Measurements from ENCODE around the gene LRRC25.
"Not testable (repeated sequence)": the region's sequence is repeated elsewhere in the genome, so short reads cannot be mapped to it uniquely, and the experiment has no call there.

Gene LRRC25

DNA sequence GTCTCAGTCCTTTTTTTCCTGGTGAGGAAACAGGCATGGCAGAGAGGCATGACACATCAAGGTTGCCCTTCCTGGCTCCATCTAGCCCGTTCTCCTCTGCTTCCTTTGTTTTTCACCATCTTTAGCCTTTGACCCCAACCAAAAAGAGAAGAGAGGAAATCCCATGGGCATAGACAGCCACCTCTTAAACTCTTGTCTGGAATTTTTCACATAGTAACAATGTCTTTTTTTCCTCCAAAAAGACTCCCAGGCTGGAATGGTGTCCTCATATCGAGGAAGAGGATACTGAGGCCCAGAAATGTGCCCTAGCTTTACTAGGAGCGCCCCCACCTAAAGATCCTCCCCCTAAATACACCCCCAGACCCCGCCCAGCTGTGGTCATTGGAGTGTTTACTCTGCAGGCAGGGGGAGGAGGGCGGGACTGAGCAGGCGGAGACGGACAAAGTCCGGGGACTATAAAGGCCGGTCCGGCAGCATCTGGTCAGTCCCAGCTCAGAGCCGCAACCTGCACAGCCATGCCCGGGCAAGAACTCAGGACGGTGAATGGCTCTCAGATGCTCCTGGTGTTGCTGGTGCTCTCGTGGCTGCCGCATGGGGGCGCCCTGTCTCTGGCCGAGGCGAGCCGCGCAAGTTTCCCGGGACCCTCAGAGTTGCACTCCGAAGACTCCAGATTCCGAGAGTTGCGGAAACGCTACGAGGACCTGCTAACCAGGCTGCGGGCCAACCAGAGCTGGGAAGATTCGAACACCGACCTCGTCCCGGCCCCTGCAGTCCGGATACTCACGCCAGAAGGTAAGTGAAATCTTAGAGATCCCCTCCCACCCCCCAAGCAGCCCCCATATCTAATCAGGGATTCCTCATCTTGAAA is 11.5 kb downstream of the LRRC25 start, which contains the start of gene GDF15:
Gene GDF15, plus strand, starts transcription at position 484 of the 868 bp plus-strand sequence. Its CDS starts 32 bp downstream, at position 516.
- no peak for DNase-seq (ENCODE audit: low read depth, low spot score)
- peak within 1 kb of the TSS; percentile 85 for H3K27ac ChIP-seq

DNA sequence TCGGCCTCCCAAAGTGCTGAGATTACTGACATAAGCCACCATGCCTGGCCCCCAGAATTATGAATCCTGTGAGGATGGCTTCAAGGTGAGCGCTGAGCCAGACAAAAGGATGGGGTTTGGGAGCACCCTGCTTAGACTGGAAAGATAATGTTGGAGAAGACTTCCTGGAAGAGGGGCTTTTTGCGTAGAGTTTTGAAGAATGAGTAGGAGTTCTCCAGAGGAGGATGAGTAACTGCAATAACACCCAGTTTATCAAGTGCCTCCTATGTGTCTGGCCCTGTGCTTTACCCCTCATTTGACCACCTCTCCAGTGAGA is 12.1 kb downstream of the LRRC25 start:
- DNase-seq (ENCODE audit: low read depth, low spot score): no peak
- H3K27ac ChIP-seq: peak overlapping the region; percentile 85

DNA sequence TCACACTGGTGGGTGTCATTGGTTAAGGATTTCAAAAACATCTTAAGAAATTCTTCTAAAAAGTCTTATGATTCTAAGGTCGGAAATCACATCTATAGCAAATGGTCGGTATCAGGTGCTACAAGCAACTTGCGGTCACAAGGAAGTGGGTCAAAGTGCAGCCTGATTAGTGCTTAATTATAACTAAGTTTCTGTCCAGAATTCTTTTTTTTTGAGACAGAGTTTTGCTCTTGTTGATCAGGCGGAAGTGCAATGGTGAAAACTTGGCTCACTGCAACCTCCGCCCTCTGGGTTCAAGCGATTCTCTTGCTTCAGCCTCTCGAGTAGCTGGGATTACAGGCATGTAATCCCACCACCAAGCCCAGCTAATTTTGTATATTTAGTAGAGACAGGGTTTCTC is 12.6 kb downstream of the LRRC25 start:
- H3K27ac ChIP-seq: peak overlapping the region; percentile 85
- no peak for DNase-seq (ENCODE audit: low read depth, low spot score)

DNA sequence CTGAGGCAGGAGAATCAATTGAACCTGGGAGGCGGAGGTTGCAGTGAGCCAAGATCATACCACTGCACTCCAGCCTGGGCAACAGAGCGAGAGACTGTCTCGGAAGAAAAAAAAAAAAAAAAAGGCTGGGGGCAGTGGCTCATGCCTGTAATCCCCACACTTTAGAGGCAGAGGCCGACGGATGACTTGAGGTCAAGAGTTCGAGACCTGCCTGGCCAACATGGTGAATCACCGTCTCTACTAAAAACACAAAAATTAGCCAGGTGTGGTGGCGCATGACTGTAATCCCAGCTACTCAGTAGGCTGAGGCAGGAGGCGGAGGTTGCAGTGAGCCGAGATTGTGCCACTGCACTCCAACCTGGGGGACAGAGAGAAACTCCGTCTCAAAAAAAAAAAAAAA is 13.8 kb downstream of the LRRC25 start:
- not testable (repeated sequence) for H3K27ac ChIP-seq; DNase-seq (ENCODE audit: low read depth, low spot score)

DNA sequence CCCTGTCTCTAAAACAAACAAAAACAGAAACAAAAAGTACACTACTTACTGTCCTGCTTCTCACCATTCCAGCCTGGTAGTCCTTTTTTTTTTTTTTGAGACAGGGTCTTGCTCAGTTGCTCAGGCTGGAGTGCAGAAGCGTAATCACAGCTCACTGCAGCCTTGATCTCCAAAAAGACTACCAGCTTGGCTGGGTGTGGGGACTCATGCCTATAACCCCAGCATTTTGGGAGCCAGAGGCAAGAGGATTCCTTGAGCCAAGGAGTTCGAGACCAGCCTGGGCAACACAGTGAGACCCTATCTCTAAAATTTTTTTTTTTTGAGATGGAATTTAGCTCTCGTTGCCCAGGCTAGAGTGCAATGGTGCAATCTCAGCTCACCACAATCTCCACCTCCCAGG is 16.6 kb downstream of the LRRC25 start:
- no peak for DNase-seq (ENCODE audit: low read depth, low spot score)
- H3K27ac ChIP-seq: peak overlapping the region; percentile 76

DNA sequence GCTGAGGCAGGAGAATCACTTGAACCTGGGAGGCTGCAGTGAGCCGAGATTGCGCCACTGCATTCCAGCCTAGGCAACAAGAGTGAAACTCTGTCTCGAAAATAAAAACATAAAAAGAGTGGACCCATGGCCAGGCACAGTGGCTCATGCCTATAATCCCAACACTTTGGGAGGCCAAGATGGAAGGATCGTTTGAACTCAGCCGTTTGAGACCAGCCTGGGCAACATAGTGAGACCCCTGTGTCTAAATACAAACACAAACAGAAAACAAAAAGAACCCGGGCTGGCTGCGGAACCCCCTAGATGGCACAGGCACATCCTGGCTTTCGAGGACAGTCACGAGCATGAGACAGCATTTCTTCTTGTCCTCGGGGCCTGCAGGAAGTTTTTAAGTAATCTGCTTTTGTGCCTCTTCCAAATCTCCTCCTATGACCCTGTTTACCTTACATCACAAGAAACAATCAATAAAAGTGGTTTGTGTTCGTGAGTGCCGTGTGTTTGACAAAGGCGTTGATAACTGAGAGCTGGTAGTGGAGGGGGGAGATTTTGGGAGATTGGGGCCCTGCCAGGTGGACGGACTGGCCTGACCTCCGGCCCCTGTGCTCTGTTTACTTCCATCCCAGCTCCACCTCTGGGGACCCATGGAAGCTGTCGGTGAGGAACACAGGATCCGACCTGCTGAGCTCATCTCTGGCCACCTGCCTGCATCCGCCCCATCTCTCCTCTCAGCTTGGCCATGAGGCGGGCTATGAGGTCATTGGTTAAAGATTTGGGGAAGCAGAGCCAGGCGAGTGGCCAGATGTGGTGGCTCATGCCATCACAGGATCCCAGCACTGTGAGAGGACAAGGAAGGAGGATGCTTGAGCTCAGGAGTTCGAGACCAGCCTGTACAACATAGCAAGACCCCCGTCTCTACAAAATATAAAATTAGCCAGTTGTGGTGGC is 17.3 kb downstream of the LRRC25 start:
- peak overlapping the region; percentile 76 for H3K27ac ChIP-seq
- peak; percentile 62 for DNase-seq (ENCODE audit: low read depth, low spot score)

DNA sequence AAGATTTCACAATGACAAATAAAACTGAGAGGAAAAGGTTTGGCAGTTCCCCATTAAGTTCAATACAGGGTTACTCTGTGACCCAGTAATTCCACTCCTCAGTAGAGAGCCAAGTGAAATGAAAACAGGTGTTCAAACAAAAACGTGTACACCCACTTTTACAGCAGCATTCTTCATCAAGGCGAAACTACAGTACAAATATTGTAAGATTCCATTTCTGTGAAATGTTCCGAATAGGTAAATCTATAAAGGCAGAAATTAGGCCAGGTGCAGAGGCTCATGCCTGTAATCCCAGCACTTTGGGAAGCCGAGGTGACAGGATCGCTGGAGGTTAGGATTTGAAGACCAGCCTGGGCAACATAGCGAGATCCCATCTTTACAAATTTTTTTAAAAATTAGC is 20.4 kb downstream of the LRRC25 start:
- peak overlapping the region; percentile 85 for H3K27ac ChIP-seq
- DNase-seq (ENCODE audit: low read depth, low spot score): no peak

DNA sequence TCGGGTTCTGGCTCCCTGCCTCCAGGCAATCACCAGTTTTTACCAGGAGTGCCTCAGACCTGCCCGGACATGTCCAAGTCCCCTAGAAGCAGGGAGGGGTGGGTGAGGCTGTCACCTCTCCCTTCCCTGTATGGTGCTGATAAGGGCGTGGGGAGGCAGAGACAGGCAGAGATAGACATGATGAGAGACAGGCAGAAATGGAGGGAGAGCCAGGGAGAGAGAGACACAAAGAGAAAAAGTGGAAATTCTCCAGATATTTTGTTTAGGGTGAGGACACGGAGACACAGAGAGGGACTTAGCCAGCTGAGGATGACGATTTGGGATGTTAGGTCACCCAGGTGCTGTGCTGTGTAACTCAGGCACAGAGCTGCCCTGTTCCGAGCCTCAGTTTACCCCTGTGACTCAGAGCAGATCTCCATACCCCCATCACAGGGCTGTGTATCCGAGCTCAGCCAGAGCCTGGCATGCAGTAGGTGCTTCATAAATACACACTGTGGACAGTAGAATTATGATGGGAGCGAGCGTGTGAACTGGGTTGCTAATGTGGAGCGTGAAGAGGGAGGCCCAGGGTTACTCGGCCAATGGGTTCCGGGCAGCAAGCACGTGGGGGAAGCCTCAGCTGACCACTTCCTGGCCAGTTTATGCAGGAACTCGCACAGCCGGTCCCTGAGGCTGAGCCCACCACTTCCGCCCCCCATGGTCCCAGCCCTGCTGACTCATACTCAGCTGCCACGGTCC is 23.4 kb downstream of the LRRC25 start:
- DNase-seq (ENCODE audit: low read depth, low spot score): peak; percentile 74
- H3K27ac ChIP-seq: peak overlapping the region; percentile 85

DNA sequence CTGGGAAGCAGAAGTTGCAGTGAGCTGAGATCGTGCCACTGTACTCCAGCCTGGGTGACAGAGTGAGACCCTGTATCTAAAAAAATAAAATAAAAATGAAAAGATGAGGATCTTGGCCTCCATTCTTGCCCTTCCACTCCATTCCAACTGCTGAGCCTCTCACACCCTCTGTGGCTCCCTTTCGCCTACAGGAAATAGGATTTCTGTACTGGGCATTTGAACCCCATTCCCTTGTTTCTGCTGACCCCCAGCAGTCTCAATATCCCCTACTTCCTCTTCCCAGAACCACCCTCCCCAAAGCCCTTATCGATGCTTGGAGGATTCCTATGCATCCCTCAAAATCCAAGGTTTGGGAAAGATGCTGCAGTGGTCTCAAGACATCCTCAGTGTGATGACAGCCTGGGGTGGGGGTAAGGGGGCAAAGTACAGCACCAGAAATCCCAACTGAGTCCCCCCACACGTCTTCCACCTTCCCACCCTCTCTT is 24.0 kb downstream of the LRRC25 start:
- no peak for DNase-seq (ENCODE audit: low read depth, low spot score)
- peak overlapping the region; percentile 85 for H3K27ac ChIP-seq

DNA sequence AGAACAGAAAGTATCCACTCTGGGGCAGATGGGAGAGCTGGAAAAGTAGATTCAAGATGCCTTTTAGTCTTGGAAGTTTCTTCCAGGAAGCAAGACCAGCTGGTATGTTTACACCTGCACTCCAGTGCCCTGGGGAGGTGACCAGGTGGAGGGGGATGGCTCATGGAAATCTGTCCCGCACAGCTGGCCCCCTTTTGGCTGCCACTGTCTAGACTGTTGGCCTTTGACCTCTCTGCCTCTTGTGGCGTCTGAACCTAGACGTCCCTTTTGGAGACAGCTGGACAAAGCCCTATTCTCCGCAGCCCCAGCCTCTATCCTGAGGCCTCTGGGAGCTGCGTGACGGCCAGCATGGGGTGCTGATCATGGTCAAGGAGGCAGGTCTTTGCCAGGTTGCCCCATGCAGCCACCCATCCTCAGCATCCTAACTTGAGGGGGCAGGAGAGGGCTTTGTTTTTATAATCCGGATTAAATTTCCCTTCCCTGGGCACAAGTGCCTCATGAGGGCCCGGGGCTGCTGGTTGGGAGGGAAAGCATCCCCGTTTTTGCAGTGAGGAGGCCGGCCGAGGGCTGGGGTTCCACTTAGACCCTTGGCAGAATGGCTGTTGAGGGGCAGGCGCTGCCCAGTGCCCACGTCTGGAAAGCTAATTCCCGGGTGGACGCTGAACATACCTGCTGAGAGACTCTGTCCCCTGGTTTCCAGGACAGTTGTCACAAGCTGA is 28.8 kb downstream of the LRRC25 start:
- H3K27ac ChIP-seq: no peak overlapping the region
- no peak for DNase-seq (ENCODE audit: low read depth, low spot score)

DNA sequence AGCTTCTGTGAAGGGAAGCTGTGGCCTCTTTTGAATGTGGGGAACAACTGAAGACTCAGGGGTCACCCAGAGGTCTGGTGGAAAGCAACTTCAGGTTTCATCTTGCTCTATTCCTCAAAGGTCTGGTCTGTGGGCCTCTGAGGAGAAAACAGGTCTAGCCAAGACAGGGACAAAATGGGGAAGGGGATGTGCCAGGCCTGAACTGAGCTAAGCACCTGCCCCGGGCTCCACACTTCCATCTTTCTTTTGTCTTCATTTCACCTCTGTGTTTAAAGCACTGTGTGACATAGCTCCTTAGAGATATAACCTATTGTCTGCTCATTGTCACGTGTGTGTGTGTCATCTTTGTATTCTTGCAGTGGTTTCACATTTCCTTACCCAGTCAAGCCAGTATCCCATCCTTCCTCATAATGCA is 31.4 kb downstream of the LRRC25 start:
- no peak for DNase-seq (ENCODE audit: low read depth, low spot score)
- H3K27ac ChIP-seq: peak overlapping the region; percentile 93

DNA sequence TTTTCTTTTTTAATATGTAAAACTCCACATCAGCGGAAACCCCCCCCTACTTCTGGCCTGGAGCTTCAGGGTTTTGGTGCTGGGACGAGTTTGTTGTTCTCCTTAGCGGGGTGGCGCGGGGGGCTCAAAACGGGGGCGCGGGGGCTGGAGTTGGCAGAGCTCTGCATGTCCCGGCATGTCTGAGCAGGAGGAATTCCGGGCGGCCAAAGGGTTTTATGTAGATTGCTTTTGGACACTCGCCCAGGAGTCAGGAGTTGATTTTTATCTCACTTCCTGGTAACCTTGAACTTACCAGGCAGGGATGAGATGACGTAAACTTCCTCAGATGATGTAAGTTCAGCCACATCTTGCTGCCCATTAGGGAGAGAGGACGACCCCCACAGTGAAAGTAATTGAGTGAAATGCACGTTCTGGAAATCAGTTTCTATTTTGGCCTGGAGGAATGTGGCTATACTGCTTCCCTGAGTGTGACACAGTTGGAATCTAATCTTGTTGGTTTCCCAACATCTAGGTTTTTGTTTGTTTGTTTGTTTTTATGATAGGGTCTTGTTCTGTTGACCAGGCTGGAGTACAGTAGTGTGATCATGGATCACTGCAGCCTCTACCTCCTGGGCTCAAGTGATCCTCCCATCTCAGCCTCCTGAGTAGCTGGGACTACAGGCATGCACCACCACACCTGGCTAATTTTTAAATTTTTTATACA is 32.4 kb downstream of the LRRC25 start:
- H3K27ac ChIP-seq: peak overlapping the region; percentile 93
- peak; percentile 95 for DNase-seq (ENCODE audit: low read depth, low spot score)

DNA sequence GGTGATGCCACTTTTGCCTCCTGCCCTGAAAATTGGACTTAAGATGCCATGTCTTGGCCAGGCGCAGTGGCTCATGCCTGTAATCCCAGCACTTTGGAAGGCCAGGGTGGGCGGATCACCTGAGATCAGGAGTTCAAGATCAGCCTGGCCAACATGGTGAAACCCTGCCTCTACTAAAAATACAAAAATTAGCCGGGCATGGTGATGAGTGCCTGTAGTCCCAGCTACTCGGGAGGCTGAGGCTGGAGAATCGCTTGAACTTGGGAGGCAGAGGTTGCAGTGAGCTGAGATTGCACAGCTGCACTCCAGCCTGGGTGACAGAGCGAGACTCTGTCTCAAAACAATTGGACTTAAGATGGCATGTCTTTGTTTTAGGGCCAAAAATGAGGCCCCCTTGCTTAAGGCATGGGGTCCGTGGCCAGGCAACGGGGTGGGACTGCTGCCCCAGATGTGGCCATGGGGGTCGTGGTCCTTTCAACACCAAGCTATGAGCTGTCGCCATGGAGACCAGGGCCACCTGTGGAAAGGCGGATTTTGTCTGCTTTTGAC is 33.1 kb downstream of the LRRC25 start:
- H3K27ac ChIP-seq: peak overlapping the region; percentile 93
- not testable (repeated sequence) for DNase-seq (ENCODE audit: low read depth, low spot score)

DNA sequence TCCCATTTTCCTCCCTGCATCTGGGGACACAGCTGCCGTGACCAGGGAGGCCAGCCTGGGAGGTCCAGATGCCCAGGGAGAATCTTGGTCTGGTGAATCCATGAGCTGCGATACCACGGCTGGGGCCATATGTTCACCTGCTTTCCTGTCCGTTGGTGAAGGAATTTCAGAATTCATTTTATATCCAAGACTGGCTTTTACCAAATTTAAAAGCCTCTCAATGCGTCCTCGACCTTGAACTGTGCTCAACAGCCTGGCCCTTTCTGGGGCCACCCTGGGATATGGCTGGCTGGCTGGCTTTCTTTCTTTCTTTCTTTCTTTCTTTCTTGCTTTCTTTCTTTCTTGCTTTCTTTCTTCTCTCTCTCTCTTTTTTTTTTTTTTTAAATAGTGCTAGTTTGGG is 33.6 kb downstream of the LRRC25 start:
- H3K27ac ChIP-seq: peak overlapping the region; percentile 93
- no peak for DNase-seq (ENCODE audit: low read depth, low spot score)

DNA sequence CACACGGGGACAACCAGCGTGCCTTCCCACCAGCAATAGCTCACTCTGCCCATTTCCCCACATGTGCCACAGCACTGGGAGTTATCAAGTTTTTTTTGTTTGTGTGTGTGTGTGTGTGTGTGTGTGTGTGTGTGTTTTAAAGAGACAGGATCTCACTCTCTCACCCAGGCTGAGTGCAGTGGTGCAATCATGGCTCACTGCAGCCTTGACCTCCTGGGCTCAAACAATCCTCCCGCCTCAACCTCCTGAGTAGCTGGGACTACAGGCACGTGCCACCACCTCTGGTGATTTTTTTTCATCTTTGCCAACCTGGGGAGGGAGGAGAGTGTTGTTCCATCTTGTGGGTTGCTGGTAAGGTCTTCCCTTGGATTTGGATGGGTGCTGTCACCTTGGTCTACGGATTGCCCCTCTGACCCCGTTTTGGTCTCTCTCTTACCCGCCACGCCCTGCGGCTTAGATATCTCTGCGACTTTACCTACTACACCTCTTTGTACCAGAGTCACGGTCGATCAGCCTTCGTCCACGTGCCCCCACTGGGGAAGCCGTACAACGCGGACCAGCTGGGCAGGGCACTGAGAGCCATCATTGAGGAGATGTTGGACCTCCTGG is 34.4 kb downstream of the LRRC25 start:
- no peak for DNase-seq (ENCODE audit: low read depth, low spot score)
- H3K27ac ChIP-seq: no peak overlapping the region

DNA sequence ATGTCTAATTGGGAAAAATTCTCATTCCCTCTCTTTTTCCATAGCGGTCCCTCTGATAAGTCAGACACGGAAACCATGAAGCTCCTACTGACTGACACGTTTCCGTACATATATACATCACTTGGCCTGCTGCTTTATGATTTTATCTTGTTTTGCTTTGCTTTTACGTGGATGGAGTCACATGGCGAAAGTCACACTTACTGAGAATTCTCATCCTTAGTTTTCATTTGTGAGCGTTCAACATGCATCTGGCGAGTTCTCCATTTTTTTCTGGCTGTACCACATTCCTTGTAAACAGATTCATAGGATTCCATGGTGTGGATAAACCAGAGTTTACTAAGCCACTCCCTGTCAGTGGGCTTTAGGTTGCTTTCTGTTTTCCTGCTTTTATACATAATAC is 35.8 kb downstream of the LRRC25 start:
- DNase-seq (ENCODE audit: low read depth, low spot score): no peak
- no peak overlapping the region for H3K27ac ChIP-seq

DNA sequence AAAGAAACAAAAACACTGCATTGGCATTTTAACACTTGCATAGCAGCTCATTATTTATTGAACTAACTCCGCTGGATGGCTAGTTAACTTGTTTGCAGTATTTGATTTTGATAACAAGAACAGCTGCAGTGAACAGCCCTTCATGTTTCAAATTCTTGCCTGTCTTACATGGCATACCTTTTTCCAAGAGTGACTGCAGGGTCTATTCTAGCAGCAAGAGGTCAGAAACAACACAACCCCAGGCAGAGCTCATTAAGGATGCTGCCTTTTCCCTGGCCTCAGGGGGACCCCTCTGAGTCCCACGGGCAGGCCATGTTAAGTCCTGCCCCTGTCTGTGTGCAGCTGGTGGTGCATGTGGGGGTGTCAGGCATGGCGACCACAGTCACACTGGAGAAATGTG is 40.4 kb downstream of the LRRC25 start:
- H3K27ac ChIP-seq: no peak overlapping the region
- DNase-seq (ENCODE audit: low read depth, low spot score): no peak

DNA sequence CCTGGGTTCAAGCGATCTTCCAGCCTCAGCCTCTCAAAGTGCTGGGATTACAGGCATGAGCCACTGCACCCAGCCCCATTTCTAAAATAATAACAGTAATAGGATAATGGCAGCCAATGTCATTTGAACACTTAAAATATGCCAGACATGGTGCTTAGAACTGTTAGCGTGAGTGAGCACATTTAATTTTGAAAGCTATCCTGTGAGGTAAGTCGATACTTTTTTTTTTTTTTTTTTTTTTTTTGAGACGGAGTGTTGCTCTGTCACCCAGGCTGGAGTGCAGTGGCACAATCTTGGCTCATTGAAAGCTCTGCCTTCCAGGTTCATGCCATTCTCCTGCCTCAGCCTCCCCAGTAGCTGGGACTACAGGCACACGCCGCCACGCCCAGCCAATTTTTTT is 42.7 kb downstream of the LRRC25 start:
- not testable (repeated sequence) for H3K27ac ChIP-seq; DNase-seq (ENCODE audit: low read depth, low spot score)
